HEK293 (cell line): ENCODE measurements around the gene EVPLL.
"Not testable (repeated sequence)": the region's sequence is repeated elsewhere in the genome, so short reads cannot be mapped to it uniquely, and the experiment has no call there.

ENCODE experiments used
- CTCF ChIA-PET: fragments of 350-600 bp; formaldehyde crosslinking; extraction: SDS; loops from one replicate; lab custom pipeline; 2021; ENCODE audit warnings: antibody characterized with exemption; lab: Yijun Ruan, JAX
- POLR2A ChIA-PET: fragments of 300-600 bp; formaldehyde crosslinking; extraction: SDS; loops from one replicate; lab custom pipeline; 2020; ENCODE audit warnings: antibody characterized with exemption, inconsistent platforms; lab: Yijun Ruan, JAX
- H3K27ac ChIP-seq: fragments of 200-500 bp; sonication (Bioruptor generic); 2 replicates; pipeline ENCODE4 v1.5.1; 2014; ENCODE audit warnings: low read depth, low read length, control low read depth, inconsistent platforms; ENCODE audit errors: extremely low read depth
- H3K36me3 ChIP-seq, 2 experiments: fragments of 200-500 bp in 1 of 2; sonication (Bioruptor generic) in 1 of 2; 1 replicate in 1 of 2; 2 replicates in 1 of 2; pipeline ENCODE4 v1.5.1; 2014 to 2017; ENCODE audit warnings: inconsistent platforms in 2 of 2, low read length in 2 of 2; ENCODE audit not compliant: control insufficient read depth in 2 of 2, insufficient read depth in 1 of 2
- H3K4me1 ChIP-seq: fragments of 200-500 bp; sonication (Bioruptor generic); 2 replicates; pipeline ENCODE4 v1.5.1; 2014; ENCODE audit warnings: mild to moderate bottlenecking, low read length, inconsistent platforms; ENCODE audit not compliant: control insufficient read depth, insufficient read depth
- H3K4me3 ChIP-seq: 2 replicates; pipeline ENCODE4 v1.5.1; 2011; ENCODE audit warnings: low read depth, mild to moderate bottlenecking, control low read depth, low read length, moderate library complexity
- H3K9me3 ChIP-seq: fragments of 200-500 bp; sonication (Bioruptor generic); 2 replicates; pipeline ENCODE4 v1.5.1; 2014; ENCODE audit warnings: low read depth, low read length, inconsistent platforms; ENCODE audit not compliant: control insufficient read depth, insufficient read depth
- IKZF3 ChIP-seq: fragments of 450-650 bp; IDR thresholded peaks from 2 replicates; pipeline ENCODE4 v1.5.0; 2018; ENCODE audit warnings: missing biosample characterization, mild to moderate bottlenecking, missing genetic modification characterization, moderate library complexity
- KLF8 ChIP-seq: fragments of 450-650 bp; formaldehyde crosslinking; IDR thresholded peaks from 2 replicates; pipeline ENCODE4 v1.5.1; 2016; ENCODE audit warnings: missing biosample characterization, missing genetic modification characterization
- PATZ1 ChIP-seq: fragments of 450-650 bp; formaldehyde crosslinking; IDR thresholded peaks from 2 replicates; pipeline ENCODE4 v1.5.1; 2016; ENCODE audit warnings: missing biosample characterization, missing genetic modification characterization
- PRDM1 ChIP-seq: fragments of 450-650 bp; formaldehyde crosslinking; IDR thresholded peaks from 2 replicates; pipeline ENCODE4; 2016; ENCODE audit warnings: missing biosample characterization, missing genetic modification characterization
- REST ChIP-seq: fragments of 450-650 bp; formaldehyde crosslinking; IDR thresholded peaks from 2 replicates; pipeline ENCODE4 v1.5.1; 2016; ENCODE audit warnings: missing biosample characterization, missing genetic modification characterization
- SP7 ChIP-seq: fragments of 450-650 bp; formaldehyde crosslinking; IDR thresholded peaks from 2 replicates; pipeline ENCODE4 v1.5.1; 2016; ENCODE audit warnings: missing biosample characterization, missing genetic modification characterization
- ZBTB11 ChIP-seq: fragments of 450-650 bp; formaldehyde crosslinking; conservative IDR thresholded peaks from 2 replicates; pipeline ENCODE4 v1.5.1; 2016; ENCODE audit warnings: low read depth, missing biosample characterization, missing genetic modification characterization
- ZBTB26 ChIP-seq: fragments of 450-650 bp; formaldehyde crosslinking; optimal IDR thresholded peaks from 2 replicates; pipeline ENCODE3; 2016; ENCODE audit warnings: missing biosample characterization, mild to moderate bottlenecking, missing genetic modification characterization
- ZFP37 ChIP-seq: fragments of 450-650 bp; formaldehyde crosslinking; IDR thresholded peaks from 2 replicates; pipeline ENCODE4 v1.5.1; 2016; ENCODE audit warnings: missing biosample characterization, missing genetic modification characterization
- ZNF335 ChIP-seq: fragments of 450-650 bp; formaldehyde crosslinking; conservative IDR thresholded peaks from 2 replicates; pipeline ENCODE4 v1.5.1; 2016; ENCODE audit warnings: missing biosample characterization, missing genetic modification characterization
- ZNF341 ChIP-seq: fragments of 450-650 bp; formaldehyde crosslinking; IDR thresholded peaks from 2 replicates; pipeline ENCODE4; 2016; ENCODE audit warnings: low read depth, missing biosample characterization, missing genetic modification characterization
- ZNF366 ChIP-seq: fragments of 450-650 bp; formaldehyde crosslinking; conservative IDR thresholded peaks from 2 replicates; pipeline ENCODE4 v1.5.1; 2016; ENCODE audit warnings: missing biosample characterization, missing genetic modification characterization
- ZNF76 ChIP-seq: fragments of 450-650 bp; formaldehyde crosslinking; IDR thresholded peaks from 2 replicates; pipeline ENCODE4; 2016; ENCODE audit warnings: low read depth, missing biosample characterization, missing genetic modification characterization, borderline replicate concordance
- TF ChIP-seq, protein P1 (sequence below): fragments of 450-650 bp; formaldehyde crosslinking; IDR thresholded peaks from 2 replicates; pipeline ENCODE4 v1.5.1; 2017; ENCODE audit warnings: missing biosample characterization, missing genetic modification characterization

The EVPLL gene

GRCh38 chr17:18408906-18409305 lies 31.3 kb downstream of the EVPLL start:
- not testable (repeated sequence) for H3K27ac ChIP-seq
- peak; percentile 60 for TF ChIP-seq ZNF335 (tag by site-specific recombination)
- TF ChIP-seq, all 188 proteins: peak for 1; not testable (repeated sequence) for 187
- H3K4me1 ChIP-seq, H3K4me3 ChIP-seq, H3K36me3 ChIP-seq, POLR2A ChIA-PET, H3K9me3 ChIP-seq: not testable (repeated sequence)
- CTCF ChIA-PET, result interaction anchor here (0.6 kb wide), 1 partner anchor 54 kb away, joined by 3 read pairs; no protein-coding TSS in a partner anchor

- POLR2A ChIA-PET, H3K27ac ChIP-seq: not testable (repeated sequence)
- TF ChIP-seq SP7, result peak; percentile 27; the same call in 1 of the 2 replicates
- TF ChIP-seq, all 188 proteins: peak for 1; not testable (repeated sequence) for 187
- H3K4me3 ChIP-seq, H3K4me1 ChIP-seq, H3K36me3 ChIP-seq, H3K9me3 ChIP-seq: not testable (repeated sequence)
- CTCF ChIA-PET, result interaction anchor here (0.6 kb wide), 1 partner anchor 54 kb away, joined by 3 read pairs; no protein-coding TSS in a partner anchor
Observed at GRCh38 chr17:18409321-18409720, 31.7 kb downstream of the EVPLL start.

DNA sequence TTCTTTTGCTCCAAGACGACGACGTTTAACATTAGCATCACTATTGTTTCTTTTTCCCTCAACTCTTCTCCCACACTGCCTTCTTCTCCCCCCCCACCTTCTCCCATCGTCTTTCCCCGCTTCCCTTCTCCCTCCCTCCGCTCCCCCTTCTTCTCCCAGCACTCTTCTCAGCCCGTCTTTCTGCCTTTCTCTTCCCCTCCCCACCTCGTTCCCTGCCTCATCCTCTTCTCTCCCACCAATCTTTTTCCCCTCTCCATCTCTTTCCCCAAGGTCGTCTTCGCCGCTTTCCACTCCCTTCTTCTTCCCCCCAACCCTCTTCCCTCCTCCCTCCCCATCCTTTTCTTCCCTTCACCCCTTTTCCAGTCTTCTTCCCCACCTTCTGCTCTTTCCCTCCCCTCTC lies 33.2 kb downstream of the EVPLL start:
- POLR2A ChIA-PET, CTCF ChIA-PET, H3K9me3 ChIP-seq, H3K4me1 ChIP-seq, H3K36me3 ChIP-seq: not testable (repeated sequence)
- peak overlapping the region; percentile 44 for H3K4me3 ChIP-seq
- H3K27ac ChIP-seq, result peak overlapping the region; percentile 62; the same call in 1 of the 2 replicates
- TF ChIP-seq ZNF341, result peak; percentile 48
- TF ChIP-seq ZNF366 (tag by site-specific recombination), result peak; percentile 21
- peak; percentile 69; the same call in 1 of the 2 replicates for TF ChIP-seq PRDM1 (tag by site-specific recombination)
- peak; percentile 71; the same call in 1 of the 2 replicates for TF ChIP-seq ZNF76
- 0 out of 2 replicates have a peak, but pooled peaks have one; percentile 20 for TF ChIP-seq PATZ1
- TF ChIP-seq, protein P1, sequence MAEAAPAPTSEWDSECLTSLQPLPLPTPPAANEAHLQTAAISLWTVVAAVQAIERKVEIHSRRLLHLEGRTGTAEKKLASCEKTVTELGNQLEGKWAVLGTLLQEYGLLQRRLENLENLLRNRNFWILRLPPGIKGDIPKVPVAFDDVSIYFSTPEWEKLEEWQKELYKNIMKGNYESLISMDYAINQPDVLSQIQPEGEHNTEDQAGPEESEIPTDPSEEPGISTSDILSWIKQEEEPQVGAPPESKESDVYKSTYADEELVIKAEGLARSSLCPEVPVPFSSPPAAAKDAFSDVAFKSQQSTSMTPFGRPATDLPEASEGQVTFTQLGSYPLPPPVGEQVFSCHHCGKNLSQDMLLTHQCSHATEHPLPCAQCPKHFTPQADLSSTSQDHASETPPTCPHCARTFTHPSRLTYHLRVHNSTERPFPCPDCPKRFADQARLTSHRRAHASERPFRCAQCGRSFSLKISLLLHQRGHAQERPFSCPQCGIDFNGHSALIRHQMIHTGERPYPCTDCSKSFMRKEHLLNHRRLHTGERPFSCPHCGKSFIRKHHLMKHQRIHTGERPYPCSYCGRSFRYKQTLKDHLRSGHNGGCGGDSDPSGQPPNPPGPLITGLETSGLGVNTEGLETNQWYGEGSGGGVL (tag by site-specific recombination), result peak; percentile 86
- peak; percentile 26; the same call in 1 of the 2 replicates for TF ChIP-seq IKZF3 (tag by site-specific recombination)
- 0 out of 2 replicates have a peak, but pooled peaks have one; percentile 23 for TF ChIP-seq KLF8

GRCh38 chr17:18411377-18411864 lies 33.8 kb downstream of the EVPLL start:
- H3K9me3 ChIP-seq, H3K4me1 ChIP-seq, H3K36me3 ChIP-seq, CTCF ChIA-PET, POLR2A ChIA-PET: not testable (repeated sequence)
- H3K4me3 ChIP-seq, result peak overlapping the region; percentile 44
- H3K27ac ChIP-seq, result peak overlapping the region; percentile 90
- TF ChIP-seq ZFP37 (tag by site-specific recombination), result peak; percentile 51; the same call in 1 of the 2 replicates
- TF ChIP-seq ZNF76, result peak; percentile 76
- peak; percentile 36; the same call in 1 of the 2 replicates for TF ChIP-seq ZBTB11 (tag by site-specific recombination)
- 0 out of 2 replicates have a peak, but pooled peaks have one; percentile 40 for TF ChIP-seq REST (tag by site-specific recombination)
- TF ChIP-seq ZBTB26 (tag by site-specific recombination), result peak; percentile 34
